IMR-90 (cell line): ENCODE data around the gene GRIPAP1. TPM values are rescaled to one million over a fixed set of nuclear protein-coding genes. Genes with fewer than 3 reads are reported as not detected.

Experiments used
- ATAC-seq: fragments of 200-7000 bp; cut with Tn5 transposase; 2 replicates; pipeline ENCODE4 v1.9.1; 2020; ENCODE audit warnings: low read depth, mild to moderate bottlenecking, moderate library complexity
- BruUV-seq: library from RNA; stranded (reverse); fragments of 400-500 nt; replicated peaks from 2 replicates; lab custom pipeline; 2021; lab: Mats Ljungman, UMichigan
- CTCF ChIA-PET: fragments of 300-600 bp; formaldehyde crosslinking; extraction: SDS; loops from one replicate; lab custom pipeline; 2021; ENCODE audit warnings: antibody characterized with exemption; lab: Yijun Ruan, JAX
- POLR2A ChIA-PET: fragments of 300-600 bp; sonication (Branson Sonifier 250); formaldehyde crosslinking; loops from one replicate; lab custom pipeline; 2022; ENCODE audit warnings: antibody characterized with exemption; ENCODE audit not compliant: unreplicated experiment; lab: Charles Lee
- DNase-seq: peaks from one replicate; pipeline ENCODE4 v3.0.0; 2013
- H2AFZ ChIP-seq: replicated peaks from 2 replicates; pipeline ENCODE3; 2013; ENCODE audit warnings: low read length, mild to moderate bottlenecking; ENCODE audit not compliant: poor library complexity
- H2AK5ac ChIP-seq: 2 replicates; pipeline ENCODE4 v1.6.1; 2013; ENCODE audit warnings: low read depth, low read length, inconsistent platforms
- H2AK9ac ChIP-seq: replicated peaks from 2 replicates; pipeline ENCODE3; 2013; ENCODE audit warnings: mild to moderate bottlenecking, low read depth, low read length, moderate library complexity; ENCODE audit not compliant: poor library complexity
- H2BK120ac ChIP-seq: 2 replicates; pipeline ENCODE4 v1.6.1; 2013; ENCODE audit warnings: low read depth, low read length, inconsistent platforms
- H2BK15ac ChIP-seq: 3 replicates; pipeline ENCODE4 v1.6.1; 2013; ENCODE audit warnings: low read depth, low read length, inconsistent platforms
- H2BK20ac ChIP-seq: 2 replicates; pipeline ENCODE4 v1.6.1; 2013; ENCODE audit warnings: low read depth, mild to moderate bottlenecking, inconsistent platforms, low read length, moderate library complexity
- H2BK5ac ChIP-seq: 2 replicates; pipeline ENCODE4 v1.6.1; 2013; ENCODE audit warnings: mild to moderate bottlenecking, low read depth, low read length, inconsistent platforms; ENCODE audit not compliant: poor library complexity, severe bottlenecking
- H3K14ac ChIP-seq: replicated peaks from 2 replicates; pipeline ENCODE4 v1.6.1; 2013; ENCODE audit warnings: low read depth, low read length, inconsistent platforms
- H3K18ac ChIP-seq: 2 replicates; pipeline ENCODE4 v1.6.1; 2013; ENCODE audit warnings: low read depth, low read length, control low read depth
- H3K23ac ChIP-seq: 2 replicates; pipeline ENCODE4 v1.6.1; 2013; ENCODE audit warnings: low read depth, low read length, inconsistent platforms
- H3K27ac ChIP-seq: 2 replicates; pipeline ENCODE4 v1.5.1; 2013; ENCODE audit warnings: mild to moderate bottlenecking, control low read depth, low read length; ENCODE audit not compliant: insufficient read depth
- H3K27me3 ChIP-seq: 2 replicates; pipeline ENCODE4 v1.6.1; 2013; ENCODE audit warnings: low read length; ENCODE audit not compliant: control insufficient read depth, insufficient read depth
- H3K36me3 ChIP-seq: 2 replicates; pipeline ENCODE4 v1.6.1; 2013; ENCODE audit warnings: low read length, mixed read lengths; ENCODE audit not compliant: control insufficient read depth, insufficient read depth
- H3K4ac ChIP-seq: 2 replicates; pipeline ENCODE4 v1.6.1; 2013; ENCODE audit warnings: low read depth, low read length, inconsistent platforms
- H3K4me1 ChIP-seq: 2 replicates; pipeline ENCODE4 v1.6.1; 2013; ENCODE audit warnings: low read length, mixed read lengths; ENCODE audit not compliant: control insufficient read depth, insufficient read depth
- H3K4me2 ChIP-seq: 2 replicates; pipeline ENCODE4 v1.6.1; 2013; ENCODE audit warnings: low read depth, mild to moderate bottlenecking, control low read depth, low read length, moderate library complexity
- H3K4me3 ChIP-seq: 2 replicates; pipeline ENCODE4 v1.5.1; 2013; ENCODE audit warnings: low read depth, mild to moderate bottlenecking, control low read depth, low read length, moderate library complexity; ENCODE audit not compliant: insufficient read depth
- H3K56ac ChIP-seq: 2 replicates; pipeline ENCODE4 v1.6.1; 2013; ENCODE audit warnings: low read length, inconsistent platforms; ENCODE audit not compliant: insufficient read depth; ENCODE audit errors: extremely low read depth
- H3K79me1 ChIP-seq, 2 experiments: 2 replicates each; pipeline ENCODE4 v1.6.1; 2013; ENCODE audit warnings: low read length in 2 of 2, inconsistent platforms in 1 of 2, low read depth in 1 of 2
- H3K9ac ChIP-seq: 2 replicates; pipeline ENCODE4 v1.6.1; 2013; ENCODE audit warnings: low read depth, low read length, control low read depth
- H3K9me1 ChIP-seq: 2 replicates; pipeline ENCODE4 v1.6.1; 2013; ENCODE audit warnings: low read length, inconsistent platforms; ENCODE audit not compliant: insufficient read depth
- H3K9me3 ChIP-seq: 2 replicates; pipeline ENCODE4 v1.6.1; 2013; ENCODE audit warnings: low read length; ENCODE audit not compliant: control insufficient read depth, insufficient read depth
- H4K20me1 ChIP-seq: 2 replicates; pipeline ENCODE4 v1.6.1; 2013; ENCODE audit warnings: low read length, inconsistent platforms; ENCODE audit not compliant: insufficient read depth
- H4K5ac ChIP-seq: 2 replicates; pipeline ENCODE4 v1.6.1; 2013; ENCODE audit warnings: mild to moderate bottlenecking, low read depth, low read length, control low read depth
- H4K8ac ChIP-seq, 2 experiments: 2 replicates each; pipeline ENCODE4 v1.6.1; 2013; ENCODE audit warnings: low read depth in 2 of 2, low read length in 2 of 2, control low read depth in 1 of 2, inconsistent platforms in 1 of 2
- H4K91ac ChIP-seq: 2 replicates; pipeline ENCODE4 v1.6.1; 2013; ENCODE audit warnings: low read depth, low read length, inconsistent platforms; ENCODE audit not compliant: insufficient read depth
- CEBPB ChIP-seq: IDR thresholded peaks from 2 replicates; pipeline ENCODE4 v1.6.1; 2012; ENCODE audit warnings: low read depth, low read length, improper control_type of control experiment
- CHD1 ChIP-seq: IDR thresholded peaks from 2 replicates; pipeline ENCODE4 v1.6.1; 2012; ENCODE audit warnings: low read depth, low read length, improper control_type of control experiment
- FOS ChIP-seq: fragments of 150-350 bp; IDR thresholded peaks from 2 replicates; pipeline ENCODE4 v1.6.1; 2016; ENCODE audit warnings: low read depth, low read length
- MAZ ChIP-seq: IDR thresholded peaks from 2 replicates; pipeline ENCODE4 v1.6.1; 2012; ENCODE audit warnings: low read depth, mild to moderate bottlenecking, low read length, improper control_type of control experiment, moderate library complexity, borderline replicate concordance
- MXI1 ChIP-seq: IDR thresholded peaks from 2 replicates; pipeline ENCODE4 v1.6.1; 2012; ENCODE audit warnings: low read depth, mild to moderate bottlenecking, low read length, moderate library complexity, borderline replicate concordance
- NFE2L2 ChIP-seq: fragments of 150-350 bp; IDR thresholded peaks from 2 replicates; pipeline ENCODE4 v1.6.1; 2016; ENCODE audit warnings: low read depth, mild to moderate bottlenecking, low read length
- POLR2A ChIP-seq: IDR thresholded peaks from 2 replicates; pipeline ENCODE4 v1.6.1; 2012; ENCODE audit warnings: mild to moderate bottlenecking, low read depth, low read length
- RAD21 ChIP-seq: IDR thresholded peaks from 2 replicates; pipeline ENCODE4 v1.6.1; 2012; ENCODE audit warnings: low read length, improper control_type of control experiment
- RCOR1 ChIP-seq: IDR thresholded peaks from 2 replicates; pipeline ENCODE4 v1.6.1; 2012; ENCODE audit warnings: mild to moderate bottlenecking, low read length, improper control_type of control experiment; ENCODE audit not compliant: insufficient replicate concordance
- RFX5 ChIP-seq: IDR thresholded peaks from 2 replicates; pipeline ENCODE4 v1.8.0; 2012; ENCODE audit warnings: low read depth, mild to moderate bottlenecking, low read length, moderate library complexity
- SMC3 ChIP-seq: fragments of 150-350 bp; IDR thresholded peaks from 2 replicates; pipeline ENCODE4 v1.6.1; 2016; ENCODE audit warnings: low read depth, mild to moderate bottlenecking, antibody characterized with exemption, low read length, moderate library complexity
- WGBS, 2 experiments: methylation state at CpG; one replicate each; pipeline versions ENCODE4 v1.1.5 to v1.1.7; 2013; ENCODE audit warnings: missing lambda C conversion rate in 2 of 2; ENCODE audit not compliant: insufficient read length in 1 of 2; ENCODE audit errors: extremely low coverage in 2 of 2; 5-methylcytosine and 5-hydroxymethylcytosine counted together
- dilution Hi-C: fragments of 300-500 bp; cut with HindIII; formaldehyde crosslinking; loops from one replicate; pipeline ENCODE4 v1.14.3; 2018; ENCODE audit warnings: low sequenced_read_pairs; ENCODE audit not compliant: unreplicated experiment
- in situ Hi-C: fragments of 300-500 bp; cut with MboI; formaldehyde crosslinking; loops from 3 replicates; pipeline ENCODE4 v1.14.3; 2019; ENCODE audit warnings: low sequenced_read_pairs, inconsistent platforms, mixed read lengths
- intact Hi-C: fragments of 100-400 bp; cut with micrococcal nuclease; formaldehyde crosslinking; loops from 2 replicates; pipeline ENCODE4 v1.10.0; 2022
- polyA plus RNA-seq, 3 experiments: library from polyadenylated mRNA; depleted of rRNA; stranded (reverse); fragments of >200 nt; gene quantifications; 2 replicates each; pipeline ENCODE4 v1.2.3, GENCODE V29; 2012; ENCODE audit warnings: low replicate concordance in 1 of 3
- total RNA-seq: library from RNA; depleted of rRNA; stranded (reverse); fragments of >200 nt; gene quantifications from 2 replicates; pipeline ENCODE4 v1.2.3, GENCODE V29; 2012
- TF ChIP-seq, protein P1 (sequence below): fragments of 150-350 bp; IDR thresholded peaks from 2 replicates; pipeline ENCODE4 v1.6.1; 2016; ENCODE audit warnings: low read depth, mild to moderate bottlenecking, low read length, moderate library complexity, borderline replicate concordance
- TF ChIP-seq, protein P2 (sequence below): fragments of 150-350 bp; IDR thresholded peaks from 2 replicates; pipeline ENCODE4 v1.6.1; 2017; ENCODE audit warnings: mild to moderate bottlenecking, antibody characterized with exemption, low read length, low read depth

GRIPAP1 gene
- total and polyA plus RNA-seq, 2 of the 4 experiments (the other 2 are of a cell fraction), result 17.9 to 25.0 TPM

DNA sequence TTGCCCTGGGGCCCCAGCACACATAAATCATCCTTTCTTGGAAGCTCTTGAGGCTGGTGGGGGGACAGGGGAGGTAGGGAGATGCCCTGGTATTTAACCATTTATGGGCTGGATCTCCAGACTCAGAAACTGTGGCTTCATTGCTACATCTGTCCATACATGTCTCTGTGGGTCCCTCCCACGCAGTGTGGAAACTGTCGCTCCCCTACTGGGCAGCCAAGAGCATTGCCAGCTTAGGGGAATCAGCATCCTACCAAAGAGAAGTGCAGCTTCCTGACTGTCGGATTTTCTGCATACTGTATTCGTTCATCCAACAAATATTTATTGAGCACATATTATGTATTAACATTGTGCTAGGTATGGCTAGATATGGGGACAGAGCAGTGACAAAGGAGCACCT lies 3.7 kb downstream of the GRIPAP1 start:
- intact Hi-C loops, result no loop called here
- no peak overlapping the region for H4K91ac ChIP-seq
- CTCF ChIA-PET, result no interaction called here
- H2BK5ac ChIP-seq, result no peak overlapping the region
- no peaks in the 10 kb centered on the region for H3K9me1 ChIP-seq
- dilution Hi-C loops, result no loop called here
- H4K8ac ChIP-seq, result no peak overlapping the region
- H3K14ac ChIP-seq, result no peak overlapping the region
- peaks cover 7 to 33% of the 10 kb centered on the region in 2 experiments for H3K79me1 ChIP-seq
- in situ Hi-C loops, result no loop called here
- H2AFZ ChIP-seq, result no peak overlapping the region
- H3K56ac ChIP-seq, result no peak overlapping the region
- no peak for ATAC-seq
- H2AK5ac ChIP-seq, result no peak overlapping the region
- no peak overlapping the region for H2BK15ac ChIP-seq
- POLR2A ChIA-PET, result no interaction called here
- H3K23ac ChIP-seq, result no peak overlapping the region
- no peak overlapping the region for H3K4ac ChIP-seq
- WGBS, 2 experiments, result no CpG with 5 or more reads among the region's 4 CpGs
- H3K9me3 ChIP-seq, result no peaks in the 10 kb centered on the region
- H3K36me3 ChIP-seq, result peaks cover 16% of the 10 kb centered on the region
- H2BK120ac ChIP-seq, result no peak overlapping the region
- DNase-seq, result no peak
- no peak overlapping the region for H2AK9ac ChIP-seq
- TF ChIP-seq RAD21, result no peak
- no peak for TF ChIP-seq RCOR1
- no peak for TF ChIP-seq MAZ
- no peak for TF ChIP-seq POLR2A
- TF ChIP-seq SMC3, result no peak
- no peak for TF ChIP-seq RFX5
- no peak for TF ChIP-seq CHD1
- no peak for TF ChIP-seq NFE2L2
- TF ChIP-seq, protein P1, sequence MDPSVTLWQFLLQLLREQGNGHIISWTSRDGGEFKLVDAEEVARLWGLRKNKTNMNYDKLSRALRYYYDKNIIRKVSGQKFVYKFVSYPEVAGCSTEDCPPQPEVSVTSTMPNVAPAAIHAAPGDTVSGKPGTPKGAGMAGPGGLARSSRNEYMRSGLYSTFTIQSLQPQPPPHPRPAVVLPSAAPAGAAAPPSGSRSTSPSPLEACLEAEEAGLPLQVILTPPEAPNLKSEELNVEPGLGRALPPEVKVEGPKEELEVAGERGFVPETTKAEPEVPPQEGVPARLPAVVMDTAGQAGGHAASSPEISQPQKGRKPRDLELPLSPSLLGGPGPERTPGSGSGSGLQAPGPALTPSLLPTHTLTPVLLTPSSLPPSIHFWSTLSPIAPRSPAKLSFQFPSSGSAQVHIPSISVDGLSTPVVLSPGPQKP, result no peak
- no peak for TF ChIP-seq FOS
- TF ChIP-seq MXI1, result no peak
- TF ChIP-seq CEBPB, result no peak
- TF ChIP-seq, protein P2, sequence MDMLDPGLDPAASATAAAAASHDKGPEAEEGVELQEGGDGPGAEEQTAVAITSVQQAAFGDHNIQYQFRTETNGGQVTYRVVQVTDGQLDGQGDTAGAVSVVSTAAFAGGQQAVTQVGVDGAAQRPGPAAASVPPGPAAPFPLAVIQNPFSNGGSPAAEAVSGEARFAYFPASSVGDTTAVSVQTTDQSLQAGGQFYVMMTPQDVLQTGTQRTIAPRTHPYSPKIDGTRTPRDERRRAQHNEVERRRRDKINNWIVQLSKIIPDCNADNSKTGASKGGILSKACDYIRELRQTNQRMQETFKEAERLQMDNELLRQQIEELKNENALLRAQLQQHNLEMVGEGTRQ, result no peak
- no peak overlapping the region for H3K27ac ChIP-seq
- H3K4me3 ChIP-seq, result no peak overlapping the region
- no peak overlapping the region for H4K5ac ChIP-seq
- H3K4me1 ChIP-seq, result no peaks in the 10 kb centered on the region; the same call in 1 of the 2 replicates
- H3K4me2 ChIP-seq, result no peak overlapping the region
- no peaks in the 10 kb centered on the region for H3K27me3 ChIP-seq
- no peak overlapping the region for H3K9ac ChIP-seq
- BruUV-seq, result no TSS peak
- no peak overlapping the region for H3K18ac ChIP-seq
- H4K20me1 ChIP-seq, result no peaks in the 10 kb centered on the region
- H2BK20ac ChIP-seq, result no peak overlapping the region
